HL-60 (cell line): Measurements from ENCODE around the gene SRSF1.

Source experiments
- CTCF ChIP-seq: IDR thresholded peaks from one replicate; pipeline ENCODE4 v1.5.1; 2011; ENCODE audit warnings: low read length, control low read depth, inconsistent platforms; ENCODE audit not compliant: insufficient read depth
- GABPA ChIP-seq: IDR thresholded peaks from 2 replicates; pipeline ENCODE4 v1.6.1; 2012; ENCODE audit warnings: low read depth
- POLR2AphosphoS5 ChIP-seq: IDR thresholded peaks from 2 replicates; pipeline ENCODE4 v1.6.1; 2012; ENCODE audit warnings: low read depth
- REST ChIP-seq: IDR thresholded peaks from 2 replicates; pipeline ENCODE4 v1.6.1; 2012; ENCODE audit warnings: low read depth; ENCODE audit not compliant: insufficient replicate concordance
- SPI1 ChIP-seq: IDR thresholded peaks from 2 replicates; pipeline ENCODE4 v1.6.1; 2012; ENCODE audit warnings: low read depth, mild to moderate bottlenecking, borderline replicate concordance

- TF ChIP-seq CTCF (no peak), SPI1 (no peak), REST (no peak), POLR2AphosphoS5 (no peak), GABPA (no peak)
These were observed 47.6 kb upstream of the SRSF1 start for GRCh38 chr17:58054641-58055040.
